T follicular helper cell (primary cell): ENCODE results near the gene CAMK2D.
A peak's percentile ranks its signal among the peaks of the same experiment; 100 is the strongest.

ENCODE experiments used
- DNase-seq: peaks from one replicate; pipeline ENCODE4 v3.0.0-alpha.2; 2020; ENCODE audit warnings: low read depth

The CAMK2D gene

DNA sequence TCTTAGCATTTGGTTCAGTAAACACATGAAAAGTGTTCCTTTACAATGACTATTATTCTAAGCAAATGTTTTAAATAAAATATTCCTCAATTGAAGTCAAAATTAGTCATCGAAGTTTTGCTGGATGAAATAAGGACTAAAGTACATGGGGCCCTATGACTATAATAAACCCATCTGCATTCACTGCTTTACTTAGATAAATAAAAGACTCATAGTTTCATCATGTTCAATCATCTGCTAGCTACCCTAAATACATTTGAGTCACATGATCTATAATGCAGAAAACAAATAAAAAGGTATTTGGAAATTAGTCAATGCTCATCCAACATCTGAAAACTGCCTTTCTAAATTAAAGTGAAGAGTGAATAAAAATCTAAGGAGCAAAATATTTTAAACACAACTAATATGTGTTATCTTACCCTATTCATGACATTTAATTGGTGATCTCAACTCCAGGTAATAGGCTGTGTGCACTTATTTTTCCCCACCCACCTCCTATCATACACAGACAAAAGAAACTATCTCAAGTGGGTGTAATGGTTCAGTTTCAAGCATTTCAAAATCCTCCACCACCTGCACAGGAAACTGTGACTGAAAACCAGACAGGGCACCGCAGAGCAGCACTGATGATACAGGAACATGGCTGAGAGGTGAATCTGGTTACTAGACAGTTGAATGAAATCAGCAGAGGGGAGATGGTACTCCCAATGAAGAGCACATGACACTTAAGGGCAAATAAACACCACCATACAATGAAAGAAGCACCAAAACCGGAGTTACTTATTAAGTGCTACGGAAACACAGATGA is 78.6 kb downstream of the CAMK2D start:
- peak; percentile 58 for DNase-seq

DNA sequence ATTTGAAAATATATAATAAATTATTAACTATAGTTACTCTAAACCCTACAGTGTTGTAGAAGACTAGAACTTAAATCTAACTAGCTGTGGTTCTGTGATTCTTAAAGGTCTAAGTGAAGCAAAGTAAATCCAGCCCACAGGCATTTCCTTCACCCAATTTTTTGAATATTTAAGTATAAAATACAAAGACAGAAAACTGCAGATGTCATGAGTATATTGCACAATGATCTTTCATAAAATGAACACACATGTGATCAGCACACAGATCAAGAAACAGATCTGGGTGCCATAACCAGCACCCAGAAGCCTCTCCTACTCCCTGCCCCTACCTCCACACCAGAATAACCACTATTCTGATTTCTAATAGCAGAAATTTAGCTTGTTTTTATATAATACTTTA is 82.9 kb downstream of the CAMK2D start:
- no peak for DNase-seq

DNA sequence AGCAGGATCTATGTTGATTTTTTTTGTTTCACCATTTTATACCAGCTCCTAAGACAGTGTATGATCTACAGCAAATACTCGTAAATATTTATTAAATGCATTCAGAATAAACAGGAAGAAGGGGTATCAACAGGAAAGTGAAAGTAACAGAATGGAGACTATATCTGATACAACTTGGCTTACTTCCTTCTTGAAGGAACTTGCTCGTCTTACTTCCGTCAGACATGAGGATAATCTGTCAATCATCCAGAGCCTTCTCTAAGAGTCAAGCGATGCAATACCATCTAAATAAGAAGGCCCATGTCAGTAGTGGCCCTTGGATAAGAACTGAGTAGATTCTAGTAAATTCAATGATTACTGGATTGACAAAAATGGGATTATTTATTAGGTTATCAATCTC is 84.2 kb downstream of the CAMK2D start:
- DNase-seq = no peak

DNA sequence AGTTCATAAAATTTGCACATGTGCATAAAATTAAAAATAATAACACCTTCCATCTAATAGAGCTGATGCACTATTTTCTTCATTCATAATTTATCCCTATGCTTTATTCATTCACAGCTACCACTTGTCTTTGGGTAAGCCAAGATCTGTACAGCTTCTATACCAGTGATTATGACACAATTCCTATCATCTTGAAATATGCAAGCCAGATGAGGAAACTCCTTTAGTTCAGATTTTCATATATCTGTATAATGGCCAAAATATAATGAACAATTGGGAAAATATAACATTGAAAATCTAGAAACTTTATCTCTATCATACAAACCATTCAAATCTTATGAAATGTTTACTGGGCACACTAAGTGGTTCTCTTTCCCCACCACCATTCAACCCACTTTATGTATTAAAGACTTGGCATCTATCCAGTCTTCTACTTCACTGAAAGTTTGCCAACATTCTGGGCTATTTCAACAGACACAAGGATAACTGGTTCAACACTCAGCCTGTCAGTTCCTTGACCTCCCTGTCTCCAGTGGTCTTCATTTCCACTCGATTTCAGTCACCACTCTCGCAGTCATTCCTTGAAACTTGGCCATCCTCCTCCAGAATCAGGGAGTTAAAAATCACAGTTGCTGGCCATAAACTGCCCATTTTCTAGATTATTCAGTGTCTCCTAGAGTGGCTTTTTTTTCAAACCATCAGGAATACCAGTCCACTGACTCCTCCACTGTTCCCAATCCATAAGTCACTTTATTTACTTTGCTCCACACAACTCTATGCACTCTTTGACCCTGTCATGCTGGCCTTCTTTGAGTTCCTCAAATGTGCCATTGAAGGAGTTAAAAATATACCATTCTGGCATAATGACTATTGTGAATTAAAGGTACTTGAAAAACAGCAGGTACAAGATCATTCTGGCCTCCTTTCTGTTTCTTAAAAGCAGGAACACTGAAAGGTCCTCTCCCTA is 85.5 kb downstream of the CAMK2D start:
- DNase-seq = no peak

DNA sequence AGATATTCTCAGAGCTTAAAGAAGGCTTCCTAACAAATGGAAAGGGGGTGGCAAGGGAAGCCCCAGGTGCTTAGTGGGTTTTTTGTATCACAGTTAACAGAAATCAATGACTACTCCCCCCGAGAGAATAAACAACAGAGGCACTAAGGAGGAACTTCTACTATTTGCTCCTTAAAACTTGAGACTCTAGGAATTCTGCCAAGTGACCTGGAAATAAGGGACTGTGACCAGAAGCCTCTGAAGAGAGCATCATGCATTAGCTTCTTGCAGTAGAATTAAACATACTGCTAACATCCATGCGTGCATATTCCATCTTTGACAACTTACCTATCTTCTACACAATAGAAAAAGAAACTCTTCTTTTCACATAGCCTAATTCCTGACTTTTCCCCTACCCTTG is 86.8 kb downstream of the CAMK2D start:
- DNase-seq = no peak

DNA sequence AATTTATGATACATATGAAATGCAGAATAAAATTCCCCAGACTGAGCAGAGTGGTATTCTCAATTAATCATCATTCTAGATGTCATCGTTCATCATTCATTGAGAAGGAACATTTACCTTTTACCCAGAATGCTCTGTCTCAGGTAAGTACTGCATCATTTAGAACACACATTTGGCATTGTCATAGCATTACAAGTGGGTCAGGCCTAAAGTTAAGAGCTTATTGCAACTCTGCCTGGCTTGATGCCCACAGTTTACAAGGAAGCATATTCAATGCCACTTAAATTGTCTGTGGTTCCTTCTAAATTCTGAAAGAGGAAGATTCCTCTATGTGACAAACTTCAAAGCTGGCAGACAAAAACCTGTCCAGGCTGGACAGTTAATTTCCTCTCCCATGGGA is 87.3 kb downstream of the CAMK2D start:
- no peak for DNase-seq

DNA sequence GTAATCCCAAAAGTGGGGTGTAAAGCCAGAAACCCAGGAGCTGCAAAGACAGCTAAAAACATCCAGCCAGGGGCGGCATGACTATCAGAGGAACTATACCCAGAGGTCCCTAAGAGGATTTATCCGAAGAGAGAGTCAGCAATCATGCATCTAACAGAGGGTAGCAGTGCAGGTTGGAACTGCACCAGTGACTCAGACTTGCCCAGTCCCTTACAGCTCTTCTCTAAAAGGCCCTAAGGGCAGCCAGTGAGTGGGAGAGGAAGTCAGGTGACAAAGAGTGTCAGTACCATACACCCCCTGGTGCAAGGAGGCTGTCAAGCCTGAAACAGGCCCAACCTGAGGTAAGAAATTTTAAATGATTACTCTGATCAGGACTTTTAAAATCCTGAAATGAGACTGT is 88.1 kb downstream of the CAMK2D start:
- no peak for DNase-seq

DNA sequence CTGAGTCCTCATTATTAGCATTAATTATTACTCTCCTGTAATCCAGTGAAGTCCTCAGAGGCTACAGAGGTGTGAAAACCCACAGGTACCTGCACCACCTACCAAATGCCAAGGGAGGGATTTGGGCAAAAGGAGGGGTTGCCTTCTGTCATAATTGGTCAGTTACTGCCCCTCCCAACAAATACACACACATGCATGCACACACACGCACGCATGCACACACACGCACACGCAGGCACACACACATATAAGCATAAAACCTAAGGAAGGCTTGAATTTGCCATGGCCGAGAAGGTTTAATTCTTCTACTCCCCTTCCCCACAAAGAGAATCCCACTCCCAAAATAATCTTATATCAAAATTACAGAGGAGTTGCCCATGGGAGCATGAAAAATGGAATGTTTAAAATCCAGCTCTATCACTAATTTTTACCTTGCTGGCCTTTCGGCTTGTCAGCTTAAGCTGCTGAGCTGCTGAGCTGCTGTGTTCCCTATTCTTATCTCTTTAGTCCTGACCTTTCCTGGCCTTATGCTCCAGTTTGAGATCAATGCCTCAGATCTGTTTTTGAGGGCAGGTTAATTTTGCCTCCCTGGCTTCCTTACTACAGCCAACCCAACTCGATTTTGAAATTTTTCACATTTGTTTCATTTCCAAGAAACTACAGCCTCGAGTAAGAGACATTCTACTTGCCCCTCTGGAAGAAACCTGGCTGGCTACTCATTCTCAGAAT is 95.0 kb downstream of the CAMK2D start:
- no peak for DNase-seq

DNA sequence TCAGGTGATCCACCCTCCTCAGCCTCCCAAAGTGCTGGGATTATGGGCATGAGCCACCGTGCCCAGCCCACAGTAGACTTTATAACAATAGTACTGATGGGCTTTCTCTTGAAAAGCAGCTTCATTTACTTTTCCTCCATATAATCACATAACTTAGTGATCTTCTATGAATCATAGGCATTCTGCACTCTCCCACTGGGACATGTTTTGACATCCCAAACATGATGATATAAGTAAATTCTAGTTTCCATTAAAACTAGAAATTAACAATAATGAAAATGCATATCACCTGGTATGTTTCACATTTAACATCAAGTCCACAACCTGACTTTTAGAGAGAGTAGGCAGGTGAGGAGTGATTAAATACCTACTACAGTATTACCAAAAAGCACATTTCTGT is 96.5 kb downstream of the CAMK2D start:
- DNase-seq = no peak

DNA sequence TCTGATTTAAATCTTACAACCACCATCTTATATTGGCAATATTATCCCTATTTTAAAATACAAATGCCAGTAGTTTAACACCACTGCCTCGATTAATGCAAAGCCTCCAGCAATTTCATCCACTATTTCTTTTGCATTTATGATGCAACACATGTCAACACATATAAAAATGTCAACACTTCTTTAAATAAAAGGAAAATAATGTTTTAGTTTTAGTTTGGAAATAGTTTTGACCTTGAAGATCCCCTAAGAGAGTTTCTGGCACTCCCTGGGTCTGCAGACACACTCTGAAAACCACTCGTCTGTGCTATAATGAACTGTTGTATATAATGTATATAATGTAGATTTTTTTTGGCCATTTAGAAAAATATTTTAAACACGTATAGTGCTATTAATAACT is 99.0 kb downstream of the CAMK2D start:
- no peak for DNase-seq

DNA sequence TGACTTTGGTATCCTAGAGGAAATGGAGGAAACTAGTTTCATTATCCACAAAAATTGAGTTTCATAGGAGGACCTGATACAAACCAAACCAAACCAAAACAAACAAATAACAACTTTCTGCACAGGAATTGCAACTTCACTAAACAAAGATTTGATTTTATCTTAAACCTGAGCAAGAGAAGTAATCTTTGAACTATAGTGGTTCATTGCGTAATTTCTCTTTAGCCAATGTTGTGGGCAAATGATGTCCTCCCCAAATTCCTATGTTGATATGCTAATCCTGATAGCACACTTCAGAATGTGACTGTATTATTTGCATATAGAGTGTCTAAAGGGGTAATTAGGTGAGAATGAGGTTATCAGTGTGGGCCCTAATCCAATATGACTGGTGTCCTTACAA is 102.4 kb downstream of the CAMK2D start:
- DNase-seq = no peak

DNA sequence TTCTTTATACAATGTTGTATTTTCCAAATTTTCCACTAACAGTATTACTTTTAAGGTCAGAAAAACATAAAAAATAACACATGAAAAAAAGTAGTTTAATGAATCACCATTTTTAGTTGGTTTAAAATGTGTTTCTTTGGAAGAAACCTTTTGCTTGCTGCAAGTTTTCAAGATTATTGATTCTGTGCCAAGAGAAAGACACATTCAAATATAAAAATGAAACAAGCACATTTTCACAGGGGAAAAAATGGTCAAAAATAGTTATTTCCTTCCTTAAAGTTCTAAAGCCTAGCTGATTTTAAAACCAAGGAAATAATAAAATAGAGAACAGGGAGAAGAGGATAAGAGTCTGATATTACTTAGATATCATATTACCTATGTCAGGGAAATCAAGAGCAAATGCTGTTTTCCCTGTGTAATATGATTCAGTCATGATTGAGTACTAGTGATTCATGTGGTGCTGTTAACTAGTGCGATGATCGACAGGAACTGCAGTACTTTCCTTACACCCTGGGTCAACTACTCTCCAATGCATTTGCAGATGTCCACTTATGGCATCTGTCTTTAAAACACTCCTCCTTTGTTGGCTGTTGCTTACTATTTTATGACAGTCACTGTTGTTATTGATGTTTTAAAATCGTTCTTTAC is 103.8 kb downstream of the CAMK2D start:
- DNase-seq = no peak

DNA sequence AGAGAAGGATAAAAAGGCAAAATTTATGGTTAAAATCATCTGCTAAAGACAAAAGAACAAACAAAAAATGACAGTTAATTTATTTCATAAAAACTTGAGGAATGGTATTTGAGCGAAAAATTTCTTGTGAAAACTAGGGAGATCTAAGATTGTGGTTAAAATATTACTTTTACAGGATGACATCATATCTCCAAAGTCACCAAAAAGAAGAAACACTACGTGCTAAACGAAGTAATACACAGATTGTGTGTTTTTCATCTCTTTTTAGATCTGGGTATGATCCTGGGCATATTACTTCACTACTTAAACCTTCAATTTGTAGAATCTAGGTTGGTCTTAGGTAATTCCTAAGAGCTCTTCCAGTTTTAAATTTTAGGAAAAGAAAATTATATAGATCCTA is 107.7 kb downstream of the CAMK2D start:
- no peak for DNase-seq

DNA sequence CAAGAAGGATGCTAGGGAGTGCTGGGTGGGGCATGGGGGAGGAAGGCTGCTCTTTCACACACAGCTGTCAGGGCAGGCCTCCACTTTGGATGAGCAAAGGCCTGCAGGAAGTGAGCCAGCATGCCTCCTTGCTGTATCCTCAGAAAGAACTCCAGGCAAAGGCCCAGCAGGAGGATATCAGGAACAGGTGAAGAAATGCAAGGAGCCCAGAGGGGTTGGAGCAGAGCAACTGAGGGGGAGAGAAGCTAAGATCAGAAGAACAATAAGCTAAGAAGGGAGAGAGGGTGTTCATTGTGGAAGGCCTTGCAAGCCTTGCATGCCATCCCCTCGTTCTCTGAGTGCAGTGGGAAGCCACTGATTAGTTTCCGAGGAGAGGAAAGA is 115.1 kb downstream of the CAMK2D start:
- DNase-seq = no peak

DNA sequence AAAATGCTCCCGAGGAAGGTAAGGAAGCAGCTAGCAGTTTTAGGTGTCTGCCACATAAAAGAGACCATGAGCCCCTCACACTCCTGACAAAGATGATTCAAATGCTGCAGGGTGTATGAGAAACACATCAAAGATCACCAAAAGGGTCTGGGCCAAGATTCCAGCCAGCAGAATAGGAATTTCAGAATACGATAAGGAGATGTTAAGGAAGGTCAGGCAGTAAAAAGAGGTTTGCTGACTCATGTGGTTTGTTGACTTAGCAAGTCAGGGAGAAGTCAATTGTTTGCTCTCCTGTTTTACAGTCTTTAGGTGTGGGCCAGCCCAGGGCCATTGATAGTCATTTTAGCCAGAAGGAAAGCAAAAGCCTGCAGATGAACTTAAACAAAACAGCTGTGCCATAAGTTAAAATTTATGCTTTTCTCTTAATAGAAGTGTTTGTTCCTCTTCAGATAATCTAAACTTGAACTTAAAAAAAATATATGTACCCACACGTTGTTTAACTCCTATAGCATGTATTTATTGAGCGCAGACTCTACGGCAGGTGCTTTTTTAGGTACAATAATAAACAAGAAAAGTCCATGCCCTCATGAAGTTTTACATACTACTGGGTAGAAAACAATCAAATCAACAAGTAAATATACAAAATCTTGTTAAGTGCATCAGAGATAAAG is 115.6 kb downstream of the CAMK2D start:
- DNase-seq = no peak

DNA sequence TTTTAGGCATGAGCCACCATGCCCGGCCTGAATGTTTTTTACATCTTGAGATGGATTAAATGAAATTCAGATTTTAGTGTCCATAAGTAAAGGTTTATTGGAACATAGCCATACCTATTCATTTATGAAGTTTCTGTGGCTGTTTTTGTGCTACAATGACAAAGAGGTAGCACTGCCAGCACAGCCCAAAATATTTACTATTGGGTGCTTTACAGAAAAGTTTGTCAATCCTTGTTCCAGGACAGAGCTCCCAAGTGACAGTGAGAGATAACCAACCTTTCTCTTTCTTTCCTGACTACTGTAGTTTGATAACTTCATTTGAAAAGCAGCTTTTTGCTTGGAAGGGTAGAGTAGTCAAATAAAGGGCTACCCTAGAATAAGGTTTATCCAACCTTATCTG is 116.2 kb downstream of the CAMK2D start:
- no peak for DNase-seq

DNA sequence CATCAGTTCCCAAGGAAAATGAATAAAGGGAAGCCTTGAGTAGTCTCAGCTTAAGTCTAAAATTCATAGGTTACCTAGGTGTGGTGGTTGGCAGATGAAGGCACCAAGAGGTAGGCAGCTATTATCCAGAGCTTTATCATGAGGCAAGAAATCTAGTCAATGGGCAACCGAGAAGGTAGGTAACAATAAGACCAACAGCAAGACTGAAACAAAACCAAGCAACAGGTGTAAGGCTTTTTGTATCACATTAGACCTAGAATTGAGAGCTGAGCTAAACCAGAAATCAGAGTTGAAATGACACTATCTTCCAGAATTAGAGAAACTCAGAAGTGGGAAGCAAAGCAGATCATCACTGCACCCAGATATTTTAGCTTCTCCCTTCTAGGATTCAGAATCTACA is 117.1 kb downstream of the CAMK2D start:
- DNase-seq = no peak

DNA sequence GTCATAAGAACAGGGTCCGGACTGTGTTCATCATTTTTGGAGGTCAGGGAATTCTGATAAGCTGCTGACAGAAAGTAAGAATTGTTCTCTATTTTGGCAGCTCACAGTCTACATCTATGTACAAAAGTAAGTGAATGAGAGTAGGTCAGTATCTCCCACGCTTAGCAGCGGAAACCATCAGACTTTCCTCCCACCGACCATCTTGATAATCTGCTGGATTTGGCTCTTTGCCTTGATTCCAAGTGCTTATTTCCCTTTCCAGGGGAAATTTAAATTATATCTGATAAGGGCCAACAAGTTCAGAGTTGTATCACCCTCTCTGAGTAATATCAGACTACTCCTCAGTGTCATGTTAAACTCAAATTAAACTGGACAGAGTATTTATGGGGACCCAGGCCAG is 118.0 kb downstream of the CAMK2D start:
- DNase-seq = no peak

DNA sequence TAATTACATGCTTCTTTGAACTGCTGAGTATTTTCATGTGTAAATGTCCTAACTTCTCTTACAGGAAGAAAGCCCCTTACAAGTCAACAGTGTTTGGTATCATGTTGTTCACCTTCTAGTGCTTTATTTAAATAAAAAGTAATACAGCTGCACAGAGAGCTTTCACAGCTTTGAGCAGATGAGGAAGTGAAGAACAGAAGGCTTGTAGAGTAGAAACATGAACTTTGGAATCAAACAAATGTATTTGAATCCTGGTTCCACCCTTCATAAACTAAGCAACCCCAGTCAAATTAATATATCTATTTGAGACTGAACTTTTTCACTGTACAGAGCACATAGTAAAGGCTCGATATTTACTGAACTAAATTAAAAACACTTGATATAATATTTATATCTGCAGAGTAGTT is 120.5 kb downstream of the CAMK2D start:
- DNase-seq = no peak

DNA sequence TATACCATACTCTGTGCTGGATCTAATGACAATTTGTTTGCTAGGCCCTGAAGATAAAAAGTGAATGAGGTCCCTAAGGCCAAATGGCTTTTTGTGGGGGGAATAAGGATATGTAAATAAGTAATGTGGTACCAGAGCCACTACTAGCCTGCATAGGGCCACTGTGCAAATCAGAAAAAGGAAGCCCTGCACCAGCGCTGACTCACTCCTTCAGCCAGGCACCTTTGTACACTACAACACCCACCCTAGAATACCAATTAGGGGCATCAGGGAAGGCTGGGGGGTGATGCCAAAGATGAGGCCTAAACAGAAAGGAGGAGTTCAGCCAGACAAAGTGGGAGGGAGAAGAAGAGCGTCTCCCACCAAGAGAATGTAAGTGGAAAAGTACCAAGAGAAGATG is 122.2 kb downstream of the CAMK2D start:
- DNase-seq = no peak

DNA sequence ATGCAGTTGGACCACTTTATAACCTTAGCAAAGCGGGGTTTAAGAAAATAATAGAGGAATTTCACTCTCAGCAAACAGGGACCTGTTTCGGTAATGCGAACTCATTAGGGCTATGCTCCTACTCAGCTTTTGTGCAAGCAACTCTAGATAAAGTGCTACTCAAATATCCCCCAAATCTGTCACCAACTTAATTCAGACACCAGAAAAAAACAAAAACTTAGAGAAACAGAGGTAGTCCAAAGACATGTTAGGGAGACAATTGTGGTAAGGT is 123.0 kb downstream of the CAMK2D start:
- no peak for DNase-seq
